ENCODE results near the gene TNKS1BP1.

The TNKS1BP1 gene

GRCh38 chr11:57278721-57279095 is 46.0 kb downstream of the TNKS1BP1 start:
- Histone ChIP-seq H3K79me2 (ENCODE audit: insufficient read depth, low read depth) (no peaks in the 10 kb centered on the region), H3K36me3 (ENCODE audit: insufficient read depth) (no peaks in the 10 kb centered on the region), H3K27ac (no peak overlapping the region), H2AFZ (ENCODE audit: low read depth) (no peak overlapping the region), H3K27me3 (ENCODE audit: insufficient read depth, low read depth) (no peaks in the 10 kb centered on the region), H3K4me3 (IDR thresholded peaks at IDR 0.05; ENCODE audit: insufficient read depth, low read depth, low read length) (no peak overlapping the region), H3K9ac (no peak overlapping the region), H3K4me1 (ENCODE audit: low read depth, poor library complexity, severe bottlenecking) (no peaks in the 10 kb centered on the region), H4K20me1 (ENCODE audit: insufficient read depth) (no peaks in the 10 kb centered on the region), H3K4me2 (no peak overlapping the region)
- no peak for TF ChIP-seq CTCF (conservative IDR thresholded peaks at IDR 0.05; ENCODE audit: low read depth, low read length)

- Histone ChIP-seq H3K4me3 (IDR thresholded peaks at IDR 0.05; ENCODE audit: insufficient read depth, low read depth, low read length) (no peak overlapping the region), H3K27me3 (ENCODE audit: insufficient read depth, low read depth) (no peaks in the 10 kb centered on the region), H2AFZ (ENCODE audit: low read depth) (0 out of 2 replicates have a peak overlapping the region, but pooled peaks have one; percentile 27), H3K4me2 (no peak overlapping the region), H3K4me1 (ENCODE audit: low read depth, poor library complexity, severe bottlenecking) (no peaks in the 10 kb centered on the region), H3K79me2 (ENCODE audit: insufficient read depth, low read depth) (no peaks in the 10 kb centered on the region), H3K9ac (no peak overlapping the region), H3K36me3 (ENCODE audit: insufficient read depth) (no peaks in the 10 kb centered on the region), H3K27ac (no peak overlapping the region), H4K20me1 (ENCODE audit: insufficient read depth) (no peaks in the 10 kb centered on the region)
- TF ChIP-seq CTCF (conservative IDR thresholded peaks at IDR 0.05; ENCODE audit: low read depth, low read length), result peak; percentile 87
Observed at GRCh38 chr11:57277845-57278720, 46.7 kb downstream of the TNKS1BP1 start.

GRCh38 chr11:57276971-57277675 is 47.6 kb downstream of the TNKS1BP1 start:
- H2AFZ ChIP-seq (ENCODE audit: low read depth), result 0 out of 2 replicates have a peak overlapping the region, but pooled peaks have one; percentile 27
- H3K4me3 ChIP-seq (IDR thresholded peaks at IDR 0.05; ENCODE audit: insufficient read depth, low read depth, low read length), result no peak overlapping the region

More at GRCh38 chr11:57276971-57277675, 47.6 kb downstream of the TNKS1BP1 start:
- no peaks in the 10 kb centered on the region for H3K4me1 ChIP-seq (ENCODE audit: low read depth, poor library complexity, severe bottlenecking)
- H3K27ac ChIP-seq, result no peak overlapping the region
- H3K36me3 ChIP-seq (ENCODE audit: insufficient read depth), result no peaks in the 10 kb centered on the region
- H3K27me3 ChIP-seq (ENCODE audit: insufficient read depth, low read depth), result no peaks in the 10 kb centered on the region
- no peak overlapping the region for H3K9ac ChIP-seq
- H3K79me2 ChIP-seq (ENCODE audit: insufficient read depth, low read depth), result no peaks in the 10 kb centered on the region
- no peaks in the 10 kb centered on the region for H4K20me1 ChIP-seq (ENCODE audit: insufficient read depth)
- TF ChIP-seq CTCF (conservative IDR thresholded peaks at IDR 0.05; ENCODE audit: low read depth, low read length), result no peak
- no peak overlapping the region for H3K4me2 ChIP-seq
